Activated CD8-positive, alpha-beta T cell treated with anti-CD3 and anti-CD28 coated beads, Interleukin-2, amount 10 ng/mL, durations not matched to agents 7 days and 5 days (primary cell): ENCODE data around the gene A2ML1. TPM values are rescaled to one million over a fixed set of nuclear protein-coding genes. Genes with fewer than 3 reads are reported as not detected.
A peak's percentile ranks its signal among the peaks of the same experiment; 100 is the strongest.

Experiments
- ATAC-seq: fragments of 150-1000 bp; cut with Tn5 transposase; one replicate; pipeline ENCODE4 v1.10.0; 2021; ENCODE audit warnings: moderate library complexity
- CTCF ChIA-PET: fragments of 350-600 bp; sonication (Branson Sonifier 250); formaldehyde crosslinking; loops from one replicate; lab custom pipeline; 2021; ENCODE audit warnings: antibody characterized with exemption; lab: Charles Lee
- POLR2A ChIA-PET: fragments of 350-600 bp; sonication (Branson Sonifier 250); formaldehyde crosslinking; loops from one replicate; lab custom pipeline; 2021; ENCODE audit warnings: antibody characterized with exemption; lab: Charles Lee
- DNase-seq: peaks from one replicate; pipeline ENCODE4 v3.0.0-alpha.2; 2020
- H3K27ac Mint-ChIP-seq: one replicate; pipeline ENCODE4 v1.8.0; 2021; ENCODE audit warnings: mild to moderate bottlenecking, mixed read lengths
- H3K27me3 Mint-ChIP-seq: one replicate; pipeline ENCODE4 v1.8.0; 2021; ENCODE audit warnings: low read depth, mixed read lengths
- H3K36me3 Mint-ChIP-seq: one replicate; pipeline ENCODE4 v1.8.0; 2021; ENCODE audit warnings: low read depth, mixed read lengths
- H3K4me1 Mint-ChIP-seq: one replicate; pipeline ENCODE4 v1.8.0; 2021; ENCODE audit warnings: low read depth, mixed read lengths
- H3K4me3 Mint-ChIP-seq: one replicate; pipeline ENCODE4 v1.8.0; 2021; ENCODE audit warnings: mild to moderate bottlenecking, mixed read lengths
- H3K9me3 Mint-ChIP-seq: one replicate; pipeline ENCODE4 v1.8.0; 2022; ENCODE audit warnings: mixed read lengths; ENCODE audit not compliant: insufficient read depth
- total RNA-seq, 2 experiments: library from RNA; stranded (reverse); gene quantifications; one replicate each; pipeline ENCODE4 v1.2.3, GENCODE V29; 2021

The A2ML1 gene
- total RNA-seq, 2 experiments from 2014 or later: not detected

DNA sequence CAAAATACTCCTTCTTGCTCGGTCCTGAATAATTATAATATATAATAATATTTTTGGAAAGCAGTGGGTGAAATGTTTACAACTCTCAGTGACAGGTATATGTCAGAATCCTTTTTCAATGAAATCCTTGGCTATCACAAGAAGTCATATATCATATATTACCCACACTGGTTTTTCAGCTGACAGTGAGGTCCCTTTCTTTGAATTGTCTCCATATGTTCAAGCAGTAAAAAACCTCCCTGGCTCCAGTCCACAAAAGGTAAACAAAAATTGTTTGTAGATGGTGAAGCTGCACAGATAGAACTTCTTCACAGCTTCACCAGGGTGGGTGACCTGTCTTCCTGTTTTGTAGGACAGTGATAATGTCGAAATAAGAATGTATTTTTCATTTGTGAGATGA is 44.0 kb downstream of the A2ML1 start:
- H3K9me3 Mint-ChIP-seq: no peaks in the 10 kb centered on the region
- ChIA-PET POLR2A (no interaction called here), CTCF (interaction anchor here (2.0 kb wide), 1 partner anchor 185 kb away, joined by 4 read pairs; no protein-coding TSS in a partner anchor)
- no peaks in the 10 kb centered on the region for H3K4me1 Mint-ChIP-seq
- peaks cover 4% of the 10 kb centered on the region for H3K27me3 Mint-ChIP-seq
- DNase-seq (no peak), ATAC-seq (no peak)
- H3K36me3 Mint-ChIP-seq: no peaks in the 10 kb centered on the region
- H3K4me3 Mint-ChIP-seq: no peak overlapping the region
- H3K27ac Mint-ChIP-seq: no peak overlapping the region

DNA sequence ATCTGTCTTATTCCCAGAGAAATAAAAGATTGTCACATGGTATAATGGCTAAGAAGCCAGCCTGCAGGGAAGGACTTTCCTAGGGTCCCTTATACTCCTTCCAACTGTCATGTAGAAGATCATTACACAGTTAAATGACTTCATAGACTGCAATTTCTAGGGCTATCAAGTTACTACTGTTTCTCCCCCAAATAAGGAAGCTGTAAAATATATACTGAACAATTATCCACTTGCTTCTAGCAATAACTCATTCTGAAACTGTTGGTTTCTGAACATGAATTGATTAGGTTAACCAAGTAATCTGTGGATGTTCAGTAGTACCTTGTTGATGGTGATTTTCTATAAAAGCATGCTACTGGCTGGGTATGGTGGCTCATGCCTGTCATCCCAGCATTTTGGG is 44.6 kb downstream of the A2ML1 start:
- Mint-ChIP-seq H3K4me3 (no peak overlapping the region), H3K27me3 (peaks cover 4% of the 10 kb centered on the region), H3K36me3 (no peaks in the 10 kb centered on the region), H3K9me3 (no peaks in the 10 kb centered on the region), H3K4me1 (no peaks in the 10 kb centered on the region), H3K27ac (no peak overlapping the region)
- DNase-seq (no peak), ATAC-seq (no peak)
- ChIA-PET POLR2A (no interaction called here), CTCF (interaction anchor here (2.0 kb wide), 1 partner anchor 185 kb away, joined by 4 read pairs; no protein-coding TSS in a partner anchor)

DNA sequence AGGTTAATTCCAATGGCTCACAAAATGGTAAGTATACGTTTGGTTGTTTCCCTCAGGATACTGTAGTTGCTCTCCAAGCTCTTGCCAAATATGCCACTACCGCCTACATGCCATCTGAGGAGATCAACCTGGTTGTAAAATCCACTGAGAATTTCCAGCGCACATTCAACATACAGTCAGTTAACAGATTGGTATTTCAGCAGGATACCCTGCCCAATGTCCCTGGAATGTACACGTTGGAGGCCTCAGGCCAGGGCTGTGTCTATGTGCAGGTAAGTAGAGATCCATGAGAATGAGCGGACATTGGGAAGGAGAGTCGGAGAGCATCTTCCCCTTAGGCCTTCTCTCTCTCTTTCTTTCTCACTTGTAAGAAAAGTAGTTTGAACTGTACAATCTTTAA is 45.4 kb downstream of the A2ML1 start:
- ATAC-seq (no peak), DNase-seq (no peak)
- H3K27me3 Mint-ChIP-seq: peaks cover 4% of the 10 kb centered on the region
- no peaks in the 10 kb centered on the region for H3K4me1 Mint-ChIP-seq
- no peak overlapping the region for H3K27ac Mint-ChIP-seq
- H3K9me3 Mint-ChIP-seq: no peaks in the 10 kb centered on the region
- H3K4me3 Mint-ChIP-seq: no peak overlapping the region
- no peaks in the 10 kb centered on the region for H3K36me3 Mint-ChIP-seq
- ChIA-PET POLR2A (no interaction called here), CTCF (interaction anchor here (2.0 to 2.8 kb wide), 2 partner anchors 23 to 186 kb away, joined by 4 to 9 read pairs; no protein-coding TSS in a partner anchor)

DNA sequence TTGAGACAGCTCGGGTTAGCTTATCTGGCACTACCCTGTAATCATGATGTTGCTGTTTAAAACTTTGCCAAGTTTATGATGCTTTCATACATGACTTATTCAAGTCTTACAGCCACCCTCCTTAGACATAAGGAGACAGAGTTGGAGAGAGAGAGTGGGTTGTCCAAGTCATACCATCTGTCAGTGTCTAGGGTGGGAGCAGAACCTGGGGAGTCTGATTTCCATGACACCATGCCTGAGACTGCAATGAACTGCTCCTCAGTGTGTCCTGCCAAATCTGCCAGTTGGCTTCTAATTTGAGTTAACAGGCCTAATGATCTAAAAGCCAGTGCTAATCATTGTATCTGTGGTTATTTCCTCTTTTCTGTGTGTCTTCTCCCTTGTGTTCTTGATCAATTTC is 48.2 kb downstream of the A2ML1 start:
- ChIA-PET POLR2A (no interaction called here), CTCF (interaction anchor here (2.6 to 2.8 kb wide), 2 partner anchors 10 to 20 kb away, joined by 9 to 14 read pairs; no protein-coding TSS in a partner anchor)
- no peak overlapping the region for H3K4me3 Mint-ChIP-seq
- ATAC-seq (no peak), DNase-seq (no peak)
- no peaks in the 10 kb centered on the region for H3K9me3 Mint-ChIP-seq
- no peaks in the 10 kb centered on the region for H3K4me1 Mint-ChIP-seq
- no peaks in the 10 kb centered on the region for H3K36me3 Mint-ChIP-seq
- H3K27ac Mint-ChIP-seq: no peak overlapping the region
- H3K27me3 Mint-ChIP-seq: peaks cover 4% of the 10 kb centered on the region

DNA sequence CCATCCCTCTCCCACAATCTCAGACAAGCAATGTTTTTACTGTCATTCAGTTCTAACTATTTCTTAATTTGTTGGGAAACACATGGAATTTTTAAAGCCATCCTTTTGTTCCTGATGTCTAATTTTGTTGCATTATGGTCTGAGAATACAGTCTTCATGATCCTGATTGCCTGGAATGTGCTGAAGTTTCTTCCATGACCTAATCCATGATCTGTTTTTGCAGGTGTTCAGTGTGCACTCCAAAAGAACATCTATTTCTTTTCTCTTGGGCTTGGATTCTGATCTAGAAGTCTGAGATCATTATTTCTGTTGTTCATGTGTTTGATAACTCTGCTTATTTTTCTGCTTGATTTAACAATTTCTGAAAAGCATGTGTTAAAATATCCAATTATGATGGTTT is 48.6 kb downstream of the A2ML1 start:
- Mint-ChIP-seq H3K27me3 (peaks cover 5% of the 10 kb centered on the region), H3K27ac (no peak overlapping the region)

DNA sequence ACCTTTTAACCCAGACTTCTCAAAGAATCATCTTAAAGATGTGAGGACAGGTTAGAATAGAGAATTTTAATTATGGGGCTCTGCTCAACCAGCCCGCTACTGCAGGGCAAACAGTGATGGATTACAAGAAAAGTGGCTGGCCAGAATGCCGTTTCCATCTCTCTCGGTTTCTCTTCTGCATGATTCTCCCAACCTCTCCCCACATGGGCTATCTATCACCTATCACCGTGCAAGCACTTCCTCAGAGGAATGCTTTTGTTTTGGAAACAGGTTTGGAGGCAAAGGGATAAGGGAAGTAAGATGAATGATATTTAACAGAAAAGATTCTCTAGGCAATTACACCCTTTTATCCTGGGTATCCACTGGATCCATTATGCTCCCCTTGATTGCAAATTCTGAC is 54.5 kb downstream of the A2ML1 start:
- H3K27ac Mint-ChIP-seq: no peak overlapping the region
- POLR2A ChIA-PET: no interaction called here
- DNase-seq (no peak), ATAC-seq (no peak)
- no peaks in the 10 kb centered on the region for H3K4me1 Mint-ChIP-seq
- CTCF ChIA-PET: interaction anchor here (1.6 kb wide), 1 partner anchor 13 kb away, joined by 5 read pairs; no protein-coding TSS in a partner anchor
- no peak overlapping the region for H3K4me3 Mint-ChIP-seq
- no peaks in the 10 kb centered on the region for H3K9me3 Mint-ChIP-seq
- peaks cover 8% of the 10 kb centered on the region for H3K27me3 Mint-ChIP-seq
- no peaks in the 10 kb centered on the region for H3K36me3 Mint-ChIP-seq

More for the DNA sequence above, 48.6 kb downstream of the A2ML1 start:
- ATAC-seq (no peak), DNase-seq (no peak)
- Mint-ChIP-seq H3K4me3 (no peak overlapping the region), H3K4me1 (no peaks in the 10 kb centered on the region), H3K9me3 (no peaks in the 10 kb centered on the region), H3K36me3 (no peaks in the 10 kb centered on the region)
- ChIA-PET CTCF (interaction anchor here (2.6 kb wide), 1 partner anchor 11 kb away, joined by 14 read pairs; no protein-coding TSS in a partner anchor), POLR2A (no interaction called here)

DNA sequence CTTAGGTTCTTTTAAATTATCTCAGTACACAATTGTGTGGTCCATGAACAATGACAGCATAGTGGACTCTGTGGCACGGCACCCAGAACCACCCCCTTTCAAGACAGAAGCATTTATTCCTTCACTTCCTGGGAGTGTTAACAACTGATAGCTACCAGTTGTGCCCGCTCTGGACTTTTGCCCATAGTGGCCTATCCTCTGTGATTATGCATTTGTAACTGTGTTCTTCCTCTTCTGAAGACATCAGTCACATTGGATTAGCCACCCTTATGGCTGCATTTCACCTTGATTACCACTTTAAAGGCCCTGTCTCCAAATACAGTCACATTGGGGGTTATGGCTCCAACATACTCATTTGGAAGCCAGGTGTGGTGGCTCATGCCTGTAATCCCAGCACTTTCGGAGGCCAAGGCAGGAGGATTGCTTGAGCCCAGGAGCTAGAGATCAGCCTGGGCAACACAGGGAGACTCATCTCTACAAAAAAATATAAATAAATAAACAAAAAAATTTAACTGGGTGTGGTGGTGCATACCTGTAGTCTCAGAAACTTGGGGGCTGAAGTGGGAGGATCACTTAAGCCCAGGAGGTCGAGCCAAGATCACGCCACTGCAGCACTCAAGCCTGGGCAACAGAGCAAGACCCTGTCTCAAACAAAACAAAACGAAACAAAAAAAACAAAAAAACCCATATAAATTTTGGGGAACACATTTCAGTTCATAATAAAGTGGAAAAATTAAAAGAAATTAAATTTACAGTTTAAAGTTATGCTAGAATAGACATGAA is 64.3 kb downstream of the A2ML1 start:
- no peak overlapping the region for H3K4me3 Mint-ChIP-seq

DNA sequence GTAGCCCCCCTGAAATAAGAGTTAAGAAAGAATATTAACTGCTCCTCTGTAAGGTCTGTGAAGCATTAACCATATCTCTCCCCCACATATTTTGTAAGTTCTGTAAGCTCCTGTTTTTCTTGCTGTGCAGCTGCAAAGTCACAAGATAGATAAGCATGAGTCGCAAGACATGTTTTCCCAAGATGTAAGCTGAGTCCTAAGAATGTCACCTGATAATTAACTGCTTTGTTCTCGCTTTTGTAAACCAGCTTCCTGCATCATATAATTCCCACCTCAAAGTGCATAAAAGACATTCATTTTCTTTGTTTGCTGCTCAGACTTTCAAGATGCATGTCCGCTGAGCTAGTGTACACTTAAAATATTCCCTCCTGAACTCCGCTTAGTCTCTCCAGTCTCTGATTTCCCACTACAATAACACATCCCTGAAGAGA is 64.9 kb downstream of the A2ML1 start:
- Mint-ChIP-seq H3K4me3 (no peak overlapping the region), H3K4me1 (peaks cover 5% of the 10 kb centered on the region), H3K27me3 (peaks cover 11% of the 10 kb centered on the region), H3K27ac (no peak overlapping the region), H3K9me3 (no peaks in the 10 kb centered on the region), H3K36me3 (no peaks in the 10 kb centered on the region)
- POLR2A ChIA-PET: no interaction called here
- no peak for DNase-seq
- no peak for ATAC-seq
- CTCF ChIA-PET: no interaction called here

More for the DNA sequence above, 64.3 kb downstream of the A2ML1 start:
- H3K9me3 Mint-ChIP-seq: no peaks in the 10 kb centered on the region
- ATAC-seq: no peak
- H3K4me1 Mint-ChIP-seq: peaks cover 5% of the 10 kb centered on the region
- H3K27me3 Mint-ChIP-seq: peaks cover 11% of the 10 kb centered on the region
- ChIA-PET CTCF (no interaction called here), POLR2A (interaction anchor here (0.6 kb wide), 1 partner anchor 175 kb away, joined by 4 read pairs; no protein-coding TSS in a partner anchor)
- H3K36me3 Mint-ChIP-seq: no peaks in the 10 kb centered on the region
- no peak for DNase-seq
- no peak overlapping the region for H3K27ac Mint-ChIP-seq

DNA sequence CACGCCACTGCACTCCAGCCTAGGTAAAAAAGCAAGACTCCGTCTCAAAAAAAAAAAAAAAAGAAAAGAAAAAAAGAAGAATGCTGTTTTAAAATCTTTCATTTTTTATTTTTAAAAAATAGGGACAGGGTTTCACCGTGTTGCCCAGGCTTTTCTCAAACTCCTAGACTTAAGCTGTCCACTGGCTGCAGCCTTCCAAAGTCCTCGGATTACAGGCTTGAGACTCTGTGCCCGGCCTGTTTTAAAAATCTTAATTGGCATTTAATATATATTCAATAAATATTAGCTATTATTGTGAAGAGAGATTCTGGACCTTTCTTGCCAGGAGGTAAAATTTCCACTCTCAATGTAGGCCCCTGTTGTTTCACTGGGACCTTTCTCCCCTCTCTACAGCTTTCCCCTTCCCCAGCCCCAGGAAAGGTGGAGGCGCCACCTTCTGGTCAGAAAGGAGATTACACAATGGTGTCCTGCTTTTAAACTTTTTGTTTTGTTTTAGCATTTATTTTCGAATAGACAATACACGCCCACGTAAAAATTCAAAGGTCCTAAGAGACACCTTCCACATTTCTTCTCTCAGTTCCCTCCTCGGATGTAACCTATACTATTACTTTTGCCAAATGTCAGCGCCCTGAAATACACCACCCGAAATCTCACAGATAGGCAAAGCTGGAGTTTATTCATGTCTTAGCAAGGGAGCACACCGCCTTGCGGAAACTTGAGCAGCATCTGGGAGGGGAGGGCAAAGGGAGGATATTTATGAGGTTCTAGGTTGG is 68.1 kb downstream of the A2ML1 start:
- Mint-ChIP-seq H3K27me3 (peaks cover 13% of the 10 kb centered on the region), H3K9me3 (no peaks in the 10 kb centered on the region), H3K27ac (no peak overlapping the region), H3K36me3 (no peaks in the 10 kb centered on the region), H3K4me3 (peak overlapping the region; percentile 80), H3K4me1 (peaks cover 5% of the 10 kb centered on the region)
- ATAC-seq: peak; percentile 69
- CTCF ChIA-PET: interaction anchor here (0.6 to 3.9 kb wide), 49 partner anchors 9 to 361 kb away, joined by 3 to 46 read pairs (median 5); partner anchors contain the start of genes M6PR and PHC1
- POLR2A ChIA-PET: interaction anchor here (0.7 kb wide), 1 partner anchor 159 kb away, joined by 4 read pairs; no protein-coding TSS in a partner anchor
- peak; percentile 63 for DNase-seq

DNA sequence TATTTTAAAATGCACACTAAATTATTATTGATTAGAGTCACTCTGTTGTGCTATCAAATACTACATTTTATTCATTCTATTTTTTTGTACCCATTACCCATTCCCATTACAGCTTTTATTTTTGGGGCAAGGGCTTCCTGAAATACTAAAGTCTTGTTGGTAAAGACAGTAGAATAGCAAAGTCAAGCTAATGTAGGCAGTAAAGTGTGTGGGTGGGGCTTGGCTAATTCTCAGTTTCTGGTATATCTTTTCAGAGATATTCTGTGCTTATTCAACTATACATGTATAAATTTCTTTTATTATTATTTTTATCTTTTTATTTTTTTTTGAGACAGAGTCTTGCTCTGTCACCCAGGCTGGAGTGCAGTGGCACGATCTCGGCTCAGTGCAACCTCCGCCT is 69.6 kb downstream of the A2ML1 start:
- no peaks in the 10 kb centered on the region for H3K36me3 Mint-ChIP-seq
- H3K9me3 Mint-ChIP-seq: no peaks in the 10 kb centered on the region
- ATAC-seq (no peak), DNase-seq (no peak)
- peaks cover 5% of the 10 kb centered on the region for H3K4me1 Mint-ChIP-seq
- no peak overlapping the region for H3K27ac Mint-ChIP-seq
- ChIA-PET CTCF (interaction anchor here (1.9 to 3.9 kb wide), 6 partner anchors 24 to 349 kb away, joined by 4 to 46 read pairs (median 22); partner anchors contain the start of gene PHC1), POLR2A (no interaction called here)
- H3K27me3 Mint-ChIP-seq: peaks cover 10% of the 10 kb centered on the region
- H3K4me3 Mint-ChIP-seq: no peak overlapping the region

DNA sequence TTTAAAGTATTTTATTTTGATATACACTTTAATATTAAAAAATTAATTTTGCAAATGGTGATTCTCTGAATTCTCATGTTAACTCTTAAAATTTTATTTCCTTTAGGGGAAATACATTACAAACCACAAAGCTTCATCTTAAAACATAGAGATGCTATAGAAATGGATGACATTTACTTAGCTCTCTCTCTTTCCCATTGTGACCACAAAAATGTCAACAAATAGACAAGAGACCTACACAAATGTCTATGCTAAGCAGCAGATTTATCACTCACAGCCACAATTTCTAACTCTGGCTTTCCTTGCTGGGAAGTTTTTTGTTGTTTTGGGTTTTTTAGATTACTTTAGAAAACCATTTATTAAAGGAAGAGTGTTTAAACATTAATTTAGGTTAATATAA is 72.0 kb downstream of the A2ML1 start:
- Mint-ChIP-seq H3K4me3 (no peak overlapping the region), H3K27me3 (peaks cover 8% of the 10 kb centered on the region), H3K9me3 (no peaks in the 10 kb centered on the region), H3K36me3 (no peaks in the 10 kb centered on the region), H3K4me1 (peaks cover 5% of the 10 kb centered on the region), H3K27ac (no peak overlapping the region)
- ChIA-PET CTCF (interaction anchor here (1.0 to 1.4 kb wide), 3 partner anchors 155 to 350 kb away, joined by 3 to 5 read pairs (median 3); no protein-coding TSS in a partner anchor), POLR2A (interaction anchor here (0.7 kb wide), 1 partner anchor 236 kb away, joined by 4 read pairs; no protein-coding TSS in a partner anchor)
- no peak for DNase-seq
- ATAC-seq: no peak
